Femur (tissue), 1 donor: ENCODE data around the gene ZNF697.

Source experiments
- DNase-seq: peaks from one replicate; pipeline ENCODE4 v3.0.0-alpha.2; 2017

ZNF697 gene

DNA sequence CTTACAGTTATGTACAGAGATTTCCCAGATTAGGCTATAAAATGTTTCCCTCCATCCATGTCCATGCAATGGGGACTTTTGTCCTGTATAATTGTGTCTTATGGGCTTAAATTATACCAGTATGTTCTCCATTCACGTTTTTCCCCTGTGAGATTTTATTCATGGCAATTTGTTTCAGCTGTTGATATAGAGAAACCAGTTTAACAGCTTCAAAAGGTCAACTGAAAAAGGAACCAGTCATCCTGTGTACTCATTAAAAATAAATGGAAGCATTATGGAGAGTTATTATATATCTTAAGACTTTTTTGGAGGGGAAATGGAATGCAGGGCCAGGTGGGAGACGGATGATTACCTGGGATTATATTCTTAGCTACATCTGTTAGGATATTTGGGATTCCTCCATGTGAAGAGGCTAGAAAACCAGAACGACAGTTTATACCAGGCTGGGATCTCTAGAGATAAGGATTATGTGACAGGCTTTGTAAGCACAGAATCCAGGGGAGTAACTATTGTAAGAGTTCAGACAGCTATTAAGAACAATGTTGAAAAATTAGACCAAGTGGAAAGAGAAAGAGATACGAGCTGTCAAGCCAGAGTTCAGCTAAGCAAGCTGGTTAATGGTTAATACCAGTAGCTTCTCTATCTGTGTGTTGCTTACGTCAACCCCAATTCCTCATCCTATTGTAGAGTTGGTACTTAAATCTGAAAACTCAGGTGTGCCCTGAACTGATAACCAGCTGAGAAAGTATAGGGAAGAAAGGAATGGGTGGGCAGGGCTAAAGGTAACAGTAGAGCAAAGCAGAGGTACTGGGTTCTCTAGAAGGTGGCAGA, 12.4 kb upstream of the ZNF697 start:
- DNase-seq: no peak

GRCh38 chr1:119659628-119660027, 11.6 kb upstream of the ZNF697 start:
- no peak for DNase-seq

DNA sequence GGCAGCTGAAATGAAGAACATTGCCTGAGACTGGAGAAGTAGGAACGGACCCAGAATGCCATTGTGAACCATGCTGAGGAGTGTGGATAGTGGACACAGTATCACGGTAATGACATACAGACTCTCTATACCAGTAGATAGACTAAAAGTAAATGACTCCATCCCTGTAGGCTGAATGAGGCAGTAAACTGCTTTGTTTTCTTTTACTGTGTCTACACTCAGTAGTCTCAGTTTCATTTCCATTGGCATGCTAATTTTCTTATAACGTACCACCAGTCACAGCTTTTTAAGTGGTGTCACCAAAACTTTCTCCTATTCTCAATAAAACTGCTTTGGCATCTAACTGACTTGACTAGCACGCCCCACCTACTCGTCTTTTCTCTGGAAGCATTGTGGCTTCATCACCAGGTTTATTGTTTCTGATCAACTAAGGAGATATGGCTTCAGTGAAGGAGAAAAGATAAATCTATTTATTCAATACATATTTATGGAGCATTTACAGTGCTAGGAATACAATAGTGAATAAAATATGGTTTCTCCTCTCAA, 8.4 kb upstream of the ZNF697 start:
- DNase-seq: no peak

GRCh38 chr1:119655154-119655553, 7.1 kb upstream of the ZNF697 start:
- no peak for DNase-seq

- DNase-seq: no peak
Observed at GRCh38 chr1:119653839-119654170, 5.7 kb upstream of the ZNF697 start.

- DNase-seq: no peak
Observed at GRCh38 chr1:119653135-119653838, 5.2 kb upstream of the ZNF697 start.

DNA sequence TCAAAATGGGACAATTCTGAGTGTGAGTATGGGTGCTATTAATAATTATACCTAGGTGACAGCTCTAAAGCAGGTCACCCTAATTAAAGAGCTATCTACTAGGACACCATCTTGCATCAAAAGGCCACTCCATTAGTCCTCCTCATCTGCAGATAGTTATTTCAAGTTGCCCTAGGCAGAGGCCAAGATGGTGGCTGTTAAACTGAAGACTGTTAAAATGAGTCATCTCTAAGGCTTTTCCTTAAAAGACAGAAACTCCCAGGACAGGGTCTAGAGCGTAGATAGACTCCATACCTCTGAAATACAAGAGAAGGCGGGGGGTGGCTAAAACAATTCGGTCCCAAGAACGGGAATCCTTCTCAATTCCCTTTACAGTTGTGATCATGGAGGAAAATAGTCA, 4.5 kb upstream of the ZNF697 start:
- DNase-seq: no peak

DNA sequence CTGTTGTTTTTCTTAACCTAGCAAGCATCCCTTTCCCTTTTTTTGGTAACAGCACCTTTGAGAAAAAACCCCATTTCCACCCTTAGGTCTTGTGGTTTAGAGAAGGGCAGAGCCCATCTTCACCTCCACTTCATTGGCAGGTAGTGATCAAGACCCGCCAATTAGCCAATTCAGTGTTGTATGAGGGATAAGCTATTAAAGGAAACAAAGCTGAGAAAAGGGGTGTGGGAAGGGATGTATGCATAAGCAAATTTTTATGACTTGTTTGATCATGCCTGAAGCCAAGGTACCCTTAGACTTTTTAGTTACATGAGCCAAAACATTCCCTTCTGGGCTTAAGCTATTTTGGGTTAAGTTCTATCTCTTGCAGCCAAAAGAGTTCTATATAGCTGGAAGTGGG, 3.6 kb upstream of the ZNF697 start:
- no peak for DNase-seq

DNA sequence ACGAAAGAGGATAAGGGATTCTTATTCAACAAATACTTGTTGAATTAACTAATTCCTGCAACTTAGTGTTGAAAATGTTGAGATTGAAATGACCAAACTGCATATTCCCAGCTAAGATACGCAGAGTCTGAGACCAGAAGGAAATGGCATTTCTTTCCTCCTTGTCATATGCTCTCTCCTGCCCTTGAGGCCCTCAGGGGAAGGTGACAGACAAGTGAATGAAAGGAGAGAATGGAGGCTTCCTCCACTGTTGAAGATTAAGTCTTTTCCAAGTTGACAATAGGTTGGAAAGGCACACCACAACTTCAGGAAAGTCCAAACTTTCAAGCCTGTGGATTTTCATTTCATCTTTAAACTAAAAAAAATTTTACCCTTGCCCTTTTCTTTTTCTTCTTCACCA, 3.1 kb upstream of the ZNF697 start:
- DNase-seq: no peak

- no peak for DNase-seq
Observed at GRCh38 chr1:119648620-119649004, 546 bp upstream of the ZNF697 start.

GRCh38 chr1:119647228-119647733, 785 bp downstream of the ZNF697 start:
- DNase-seq: no peak

DNA sequence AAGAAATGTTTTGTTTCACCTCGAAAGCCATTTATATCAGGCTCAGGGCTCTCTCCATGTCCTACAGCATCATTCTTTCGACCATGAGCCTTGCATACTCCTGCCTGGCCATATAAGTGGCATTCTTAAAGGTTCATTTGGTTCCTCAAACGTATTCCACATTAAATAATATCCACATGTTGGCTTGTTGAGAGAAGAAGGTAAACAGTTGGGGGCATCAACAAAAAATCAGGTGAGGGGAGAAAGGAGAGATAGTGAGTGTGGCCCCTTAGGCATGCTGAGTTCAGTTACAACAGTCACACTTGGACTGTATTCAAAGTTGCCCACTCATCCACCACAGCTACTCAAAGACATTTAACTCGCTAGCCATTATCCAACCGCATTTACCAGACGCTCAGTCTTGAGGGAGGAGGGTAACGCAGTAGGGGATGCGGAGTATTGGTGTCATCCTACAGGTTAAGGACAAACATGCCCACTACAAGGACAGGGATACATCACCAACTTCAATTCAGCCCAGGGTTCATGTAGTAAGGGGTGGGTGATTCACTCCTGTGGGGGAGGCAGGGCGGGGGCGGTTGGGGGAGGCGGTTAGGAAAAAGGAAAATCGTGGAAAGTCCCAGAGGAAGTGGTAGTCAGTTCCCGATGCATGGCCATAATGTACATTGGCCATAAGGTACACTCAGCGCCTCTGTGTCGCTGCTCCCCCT, 1.4 kb downstream of the ZNF697 start:
- no peak for DNase-seq

DNA sequence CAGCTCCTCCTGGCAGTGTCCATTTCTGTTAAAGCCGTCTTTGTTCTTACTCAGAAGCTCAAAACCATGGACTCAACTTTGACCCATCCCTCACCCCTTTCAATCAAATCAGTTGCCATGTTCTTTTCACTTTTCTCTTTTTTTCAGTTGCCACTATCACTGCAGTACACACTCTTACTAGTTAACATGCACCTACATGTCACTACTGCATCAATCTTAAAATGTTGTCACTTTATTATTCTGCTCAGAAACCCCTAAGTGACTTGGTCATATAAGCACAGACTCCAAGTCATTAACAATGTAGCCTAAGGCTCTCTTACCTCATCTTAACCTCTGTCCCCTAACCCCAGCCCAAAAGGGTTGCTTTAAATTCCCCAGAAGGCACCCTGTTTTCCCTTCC, 9.0 kb downstream of the ZNF697 start:
- DNase-seq: no peak

- no peak for DNase-seq
Observed at GRCh38 chr1:119637710-119638109, 10.4 kb downstream of the ZNF697 start.

DNA sequence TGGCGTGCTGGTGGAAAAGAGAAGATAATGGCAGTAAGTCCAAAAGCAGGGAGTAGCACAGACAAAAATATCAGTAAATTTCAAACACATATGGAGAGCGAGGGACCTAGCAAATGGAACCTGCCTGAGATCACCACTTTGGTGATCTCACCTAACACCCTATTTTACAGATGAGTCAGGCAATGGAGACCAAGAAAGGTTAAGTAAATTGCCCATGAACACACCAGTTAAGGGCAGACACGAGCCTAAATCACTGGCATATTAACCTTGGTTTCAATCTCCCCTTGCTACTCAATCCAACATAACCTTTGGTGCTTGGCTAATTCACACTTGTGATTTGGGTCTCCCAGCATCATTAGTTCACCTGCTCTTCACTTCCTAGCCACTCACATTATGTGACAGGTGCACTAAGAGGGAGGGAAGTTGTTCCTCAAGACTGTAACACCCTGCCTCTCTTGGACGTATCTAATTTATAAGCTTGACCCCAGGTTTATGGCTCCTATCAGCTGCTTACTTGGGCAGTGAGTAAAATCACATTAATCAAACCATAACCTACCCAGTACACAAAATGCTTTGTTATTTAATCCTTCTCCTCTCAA, 11.5 kb downstream of the ZNF697 start:
- DNase-seq: no peak

DNA sequence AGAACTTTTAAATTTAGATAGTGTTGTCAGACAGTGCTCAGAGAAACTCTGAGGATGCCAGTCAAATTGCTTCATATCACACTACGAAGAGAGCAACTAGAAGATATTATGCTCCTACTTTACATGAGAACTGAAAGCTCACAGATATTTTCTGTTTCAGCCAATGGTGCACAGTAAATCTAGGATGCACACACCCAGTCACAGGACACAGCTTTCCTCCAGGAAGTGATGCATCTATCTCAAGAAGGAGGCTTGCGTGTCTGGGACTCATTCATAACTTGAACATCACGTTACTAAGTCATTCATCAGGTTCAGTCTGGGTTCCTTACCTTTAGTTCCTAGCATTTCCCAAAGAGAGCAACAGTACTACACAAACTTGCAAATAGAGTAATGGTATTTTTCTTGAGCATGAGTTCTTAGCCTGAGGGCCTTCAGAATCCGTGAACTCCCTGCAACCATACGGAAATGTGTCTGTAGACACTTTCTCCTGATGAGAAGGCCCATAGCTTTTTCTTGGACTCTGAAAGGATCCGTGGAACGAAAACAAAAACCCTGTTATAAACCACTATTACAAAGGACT, 12.2 kb downstream of the ZNF697 start:
- no peak for DNase-seq

GRCh38 chr1:119634016-119634415, 14.1 kb downstream of the ZNF697 start:
- no peak for DNase-seq

- DNase-seq: no peak
Observed at GRCh38 chr1:119633575-119633974, 14.5 kb downstream of the ZNF697 start.

DNA sequence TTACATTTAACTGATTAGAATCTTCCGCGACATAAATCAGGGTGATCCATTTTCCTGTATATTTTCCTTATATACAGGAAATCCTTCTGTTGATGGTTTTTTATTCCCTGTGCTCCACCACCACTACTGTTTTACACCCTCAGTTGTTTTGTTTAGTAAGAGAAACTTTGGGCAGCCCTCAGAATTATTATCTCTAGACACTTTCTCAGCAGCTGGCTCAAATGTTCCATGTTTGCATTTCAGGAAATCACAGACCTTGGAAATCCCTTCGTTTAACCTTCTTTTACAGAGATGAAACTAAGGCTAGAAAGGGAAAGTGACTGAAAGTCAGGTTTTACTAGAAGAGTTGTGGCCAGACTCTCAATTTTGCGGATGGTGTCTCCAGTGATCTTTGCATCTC, 15.2 kb downstream of the ZNF697 start:
- DNase-seq: no peak

DNA sequence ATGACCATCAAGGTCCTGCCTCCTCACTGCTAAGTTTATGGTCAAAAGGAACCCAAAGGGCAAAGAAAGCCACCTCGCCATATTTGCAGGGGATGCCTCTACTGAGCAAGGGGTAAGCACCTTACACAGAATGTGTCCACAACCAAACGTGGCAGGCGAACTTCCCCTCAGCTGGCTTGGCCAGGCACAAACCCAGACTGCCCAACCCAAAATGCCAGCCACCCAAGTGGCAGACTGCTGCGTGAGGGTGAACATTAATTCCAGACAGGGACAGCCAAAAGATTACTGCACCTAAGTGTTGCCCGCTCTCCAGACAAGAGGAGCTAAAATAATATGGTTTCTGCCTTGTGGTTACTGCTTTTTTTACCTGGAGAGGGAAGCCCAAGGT, 16.0 kb downstream of the ZNF697 start:
- DNase-seq: no peak

DNA sequence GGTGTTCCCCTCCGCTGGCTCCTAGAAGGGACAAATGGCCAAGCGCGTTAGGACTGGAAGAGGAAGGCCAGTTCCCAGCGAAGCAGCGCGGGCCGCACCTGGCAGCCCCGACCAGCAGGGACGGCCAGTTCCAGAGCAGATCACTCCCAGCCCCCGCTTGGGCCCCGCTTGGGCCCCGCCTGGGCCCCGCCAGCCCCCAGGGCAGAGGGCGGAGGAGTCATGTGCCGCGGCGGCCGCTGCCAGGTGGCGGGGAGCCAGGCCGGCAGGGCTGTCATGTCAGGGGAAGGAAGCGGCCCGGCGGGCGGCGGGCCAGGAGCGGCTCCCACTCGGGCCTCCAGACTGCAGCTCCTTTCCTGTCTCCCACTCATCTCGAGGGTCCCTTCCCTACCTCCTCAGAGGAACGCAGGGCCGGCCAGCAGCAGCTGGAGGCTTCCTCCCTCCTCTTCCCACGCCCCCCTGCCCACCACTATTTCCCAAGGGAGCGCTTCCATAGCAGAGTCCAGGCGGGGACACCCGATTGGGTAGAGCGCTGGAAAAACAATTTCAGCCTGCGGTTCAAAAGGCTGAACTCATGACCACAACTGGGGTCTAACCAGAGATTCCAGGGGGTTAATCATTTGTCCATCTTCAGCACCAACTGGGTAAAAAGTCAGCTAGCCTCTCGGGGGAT, 16.5 kb downstream of the ZNF697 start:
- DNase-seq: peak; percentile 92

GRCh38 chr1:119631086-119631432, 17.0 kb downstream of the ZNF697 start:
- DNase-seq: no peak
